AG09309 (cell line): ENCODE data around the gene LONP1.

Experiments
- DNase-seq: peaks from one replicate; pipeline ENCODE4 v3.0.0-alpha.2; 2010; ENCODE audit warnings: low read depth
- H3K4me3 ChIP-seq: 2 replicates; pipeline ENCODE4 v1.5.1; 2011; ENCODE audit warnings: mild to moderate bottlenecking, low read depth, low read length, moderate library complexity; ENCODE audit not compliant: control insufficient read depth
- TF ChIP-seq, protein P1 (sequence below): IDR thresholded peaks from 2 replicates; pipeline ENCODE4 v1.5.1; 2011; ENCODE audit warnings: mild to moderate bottlenecking, low read depth, low read length, inconsistent platforms; ENCODE audit not compliant: insufficient read depth, control insufficient read depth; ENCODE audit errors: missing control alignments

The LONP1 gene

DNA sequence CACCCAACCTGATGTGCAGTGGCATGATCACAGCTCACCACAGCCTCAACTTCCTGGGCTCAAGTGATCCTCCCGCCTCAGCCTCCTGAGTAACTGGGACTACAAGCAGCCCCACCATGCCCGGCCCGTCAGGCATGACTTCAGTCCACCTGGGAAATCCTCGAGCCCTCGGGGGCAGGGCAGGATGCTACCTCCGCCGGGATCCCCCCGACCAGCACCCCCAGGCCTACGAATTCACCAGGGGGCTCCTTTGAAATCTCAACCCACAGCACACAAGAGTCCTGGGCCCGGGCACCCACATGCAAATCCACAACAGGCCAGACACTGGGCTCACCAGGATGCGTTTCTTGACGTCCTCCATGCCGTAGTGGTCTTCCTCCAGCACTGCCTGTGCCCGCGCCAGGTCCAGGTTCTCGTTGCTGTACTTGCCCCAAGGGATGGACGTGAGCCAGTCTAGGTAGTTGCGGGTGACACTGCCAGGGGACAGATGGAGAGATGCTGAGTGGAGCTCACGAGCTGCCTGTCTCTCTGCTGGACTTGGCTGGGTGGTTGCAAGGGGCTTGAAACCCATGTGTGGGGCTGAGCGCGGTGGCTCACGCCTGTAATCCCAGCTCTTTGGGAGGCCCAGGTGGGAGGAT is 19.4 kb downstream of the LONP1 start:
- DNase-seq = no peak
- H3K4me3 ChIP-seq = no peak overlapping the region
- TF ChIP-seq, protein P1, sequence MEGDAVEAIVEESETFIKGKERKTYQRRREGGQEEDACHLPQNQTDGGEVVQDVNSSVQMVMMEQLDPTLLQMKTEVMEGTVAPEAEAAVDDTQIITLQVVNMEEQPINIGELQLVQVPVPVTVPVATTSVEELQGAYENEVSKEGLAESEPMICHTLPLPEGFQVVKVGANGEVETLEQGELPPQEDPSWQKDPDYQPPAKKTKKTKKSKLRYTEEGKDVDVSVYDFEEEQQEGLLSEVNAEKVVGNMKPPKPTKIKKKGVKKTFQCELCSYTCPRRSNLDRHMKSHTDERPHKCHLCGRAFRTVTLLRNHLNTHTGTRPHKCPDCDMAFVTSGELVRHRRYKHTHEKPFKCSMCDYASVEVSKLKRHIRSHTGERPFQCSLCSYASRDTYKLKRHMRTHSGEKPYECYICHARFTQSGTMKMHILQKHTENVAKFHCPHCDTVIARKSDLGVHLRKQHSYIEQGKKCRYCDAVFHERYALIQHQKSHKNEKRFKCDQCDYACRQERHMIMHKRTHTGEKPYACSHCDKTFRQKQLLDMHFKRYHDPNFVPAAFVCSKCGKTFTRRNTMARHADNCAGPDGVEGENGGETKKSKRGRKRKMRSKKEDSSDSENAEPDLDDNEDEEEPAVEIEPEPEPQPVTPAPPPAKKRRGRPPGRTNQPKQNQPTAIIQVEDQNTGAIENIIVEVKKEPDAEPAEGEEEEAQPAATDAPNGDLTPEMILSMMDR = no peak

DNA sequence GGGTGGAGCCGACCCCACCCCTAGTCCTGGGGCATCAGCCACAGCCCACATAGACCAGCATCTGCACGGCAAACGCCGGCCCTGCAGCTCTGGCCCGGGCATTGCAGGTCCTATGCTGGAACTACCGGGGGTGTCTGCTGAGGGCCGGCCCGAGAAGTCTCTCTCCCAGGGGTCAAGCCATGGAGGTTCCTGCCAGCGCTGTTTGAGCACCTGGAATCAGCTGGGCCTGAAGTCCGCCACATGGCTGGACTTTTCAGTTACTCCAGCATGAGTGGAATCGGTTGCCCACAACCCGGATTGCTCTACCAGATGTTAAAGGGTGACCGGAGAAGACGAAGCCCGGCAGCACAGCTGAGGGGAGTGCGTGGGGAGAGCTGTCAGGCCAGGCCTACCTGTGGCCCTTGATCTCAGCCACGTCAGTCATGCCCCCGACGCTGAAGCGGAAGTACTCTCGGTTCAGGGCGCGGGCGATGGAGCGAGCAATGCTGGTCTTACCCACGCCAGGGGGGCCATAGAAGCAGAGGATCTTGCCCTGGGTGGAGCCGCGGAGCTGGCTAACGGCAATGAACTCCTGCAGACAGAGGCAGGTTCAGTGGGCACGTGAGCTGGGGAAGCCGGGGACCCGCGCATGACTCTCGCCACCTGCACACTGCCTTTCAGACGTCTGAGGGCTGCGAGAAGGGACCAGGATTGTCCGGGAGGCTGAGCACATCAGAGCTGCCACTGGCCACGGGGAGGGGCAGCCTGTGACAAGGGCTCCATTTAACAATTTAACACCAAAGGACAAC is 21.1 kb downstream of the LONP1 start:
- no peak for DNase-seq
- H3K4me3 ChIP-seq = no peak overlapping the region
- TF ChIP-seq, protein P1 = no peak

DNA sequence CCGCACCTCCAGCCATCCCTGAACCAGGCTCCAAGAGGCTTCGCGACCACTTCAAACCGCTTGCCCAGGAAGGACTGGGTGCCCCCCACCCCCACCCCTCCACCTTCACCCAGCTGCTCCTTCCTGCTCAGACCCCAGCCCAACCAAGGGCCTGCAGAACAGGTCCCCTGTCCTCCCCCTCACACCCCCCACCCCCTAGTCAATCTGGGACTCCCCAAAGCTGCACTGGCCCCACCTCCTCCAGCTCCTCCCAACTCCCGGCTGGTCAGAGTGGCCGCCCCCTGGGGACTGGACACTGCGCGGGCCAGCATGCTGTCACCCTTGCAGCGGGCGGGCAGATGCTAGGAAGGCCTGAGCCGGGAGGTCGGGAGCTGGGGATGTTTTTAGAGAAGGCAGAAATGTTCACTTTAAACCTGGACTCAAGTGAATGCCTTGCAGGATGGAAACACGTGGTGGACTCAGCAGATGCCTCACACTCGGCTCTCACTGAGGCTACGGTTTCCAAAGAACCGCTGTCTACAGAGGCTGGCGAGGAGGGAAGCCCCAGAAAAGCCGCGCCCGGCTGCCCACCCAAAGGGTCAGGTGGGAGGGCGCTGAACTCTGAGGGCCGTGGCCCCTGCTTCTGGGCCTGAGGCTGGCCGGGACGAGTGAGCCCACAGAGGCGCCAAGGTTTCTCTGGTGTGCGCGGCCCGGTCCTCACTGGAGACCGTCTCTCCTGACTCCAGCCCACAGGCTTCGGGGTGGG is 21.9 kb downstream of the LONP1 start:
- no peak for DNase-seq

DNA sequence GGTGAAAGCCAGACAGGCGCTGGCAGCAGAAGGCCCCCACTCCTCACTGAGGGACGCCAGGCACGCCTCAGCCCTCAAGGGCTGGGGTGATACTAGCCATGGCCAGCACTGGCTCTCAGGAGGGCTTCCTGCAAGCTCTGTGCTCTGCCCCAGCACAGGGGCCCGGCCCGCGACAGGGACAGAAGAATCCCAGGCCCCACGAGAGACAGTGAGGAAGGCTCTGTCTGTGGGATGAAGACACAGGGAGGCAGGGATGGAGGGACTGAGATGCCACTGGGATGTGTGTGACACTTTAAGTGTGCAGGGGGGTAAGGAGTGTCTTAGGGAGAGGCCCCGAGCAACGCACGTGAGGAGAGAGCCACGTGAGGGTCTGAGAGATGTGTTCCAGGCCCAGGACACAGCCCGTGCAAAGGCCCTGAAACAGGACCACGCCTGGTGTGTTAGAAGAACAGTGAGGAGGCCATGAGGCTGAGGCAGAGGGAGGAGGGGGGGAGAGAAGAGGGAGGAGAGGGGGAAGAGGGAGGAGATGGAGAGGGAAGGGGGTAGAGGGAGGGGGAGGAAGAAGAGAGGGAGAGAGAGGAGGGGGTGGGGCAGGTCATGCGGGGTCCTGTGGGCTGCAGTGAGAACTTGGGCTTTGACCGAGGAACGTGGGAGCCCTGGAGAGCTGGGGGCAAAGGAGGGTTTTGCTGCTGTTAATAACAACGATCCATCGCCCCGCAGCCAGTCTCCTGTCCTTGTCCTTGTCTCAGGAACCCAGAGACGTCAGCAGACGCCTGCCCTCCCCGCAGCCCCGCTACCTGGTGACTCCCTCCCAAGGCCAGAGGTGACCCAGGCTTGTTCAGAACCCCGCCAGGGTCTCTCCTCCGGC is 22.7 kb downstream of the LONP1 start:
- DNase-seq = no peak
- TF ChIP-seq, protein P1 = no peak
- no peak overlapping the region for H3K4me3 ChIP-seq

More for the DNA sequence above, 21.9 kb downstream of the LONP1 start:
- H3K4me3 ChIP-seq = no peak overlapping the region
- TF ChIP-seq, protein P1 = no peak

DNA sequence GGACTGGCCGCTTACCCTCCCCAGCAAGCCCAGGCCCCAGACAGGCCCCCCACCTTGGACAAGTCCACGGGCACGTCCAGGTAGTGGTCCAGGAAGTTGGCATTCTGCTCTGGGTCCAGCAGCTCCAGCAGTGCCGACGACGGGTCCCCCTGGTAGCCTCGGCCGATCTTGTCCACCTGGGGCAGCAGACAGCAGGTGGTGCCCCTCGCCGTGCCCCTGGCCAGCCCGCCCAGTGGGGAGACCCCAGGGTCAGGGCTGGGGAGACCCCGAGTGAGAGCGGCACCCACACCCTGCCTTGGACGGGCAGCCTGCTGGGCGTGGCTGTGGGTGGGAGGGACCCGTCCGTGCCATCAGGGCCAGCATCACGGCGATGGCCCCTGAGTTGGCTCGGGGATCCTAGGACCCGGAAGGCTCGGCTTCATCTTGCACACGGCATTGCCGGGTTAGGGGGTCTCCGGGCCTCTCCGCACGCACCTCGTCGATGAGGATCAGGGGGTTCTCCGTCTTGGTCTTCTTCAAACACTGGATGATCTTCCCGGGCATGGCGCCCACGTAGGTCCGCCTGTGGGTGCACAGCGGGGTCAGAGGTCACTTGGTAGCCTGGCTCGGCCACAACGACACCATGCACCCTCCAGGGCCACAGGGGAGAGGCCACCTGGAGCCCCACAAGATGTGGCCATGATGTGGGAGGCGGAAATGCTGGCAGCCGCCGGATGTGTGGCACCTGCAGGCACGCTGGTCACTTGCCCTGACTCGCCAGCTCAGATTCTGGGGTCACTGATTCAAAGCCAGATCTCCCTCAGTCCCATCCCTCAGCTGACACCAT is 23.5 kb downstream of the LONP1 start:
- TF ChIP-seq, protein P1 = no peak

More for the DNA sequence above, 23.5 kb downstream of the LONP1 start:
- no peak overlapping the region for H3K4me3 ChIP-seq
- no peak for DNase-seq
